OCI-LY7 (cell line): ENCODE results near the gene USP35.

Source experiments
- EZH2phosphoT487 ChIP-seq: fragments of 200-600 bp; sonication (generic); IDR thresholded peaks from 2 replicates; pipeline ENCODE4 v1.6.1; 2018; ENCODE audit warnings: low read depth, borderline replicate concordance, mild to moderate bottlenecking, mixed run types, antibody characterized with exemption, low read length, moderate library complexity, mixed read lengths
- TF ChIP-seq, protein P1 (sequence below): fragments of 200-600 bp; sonication (generic); conservative IDR thresholded peaks from 2 replicates; pipeline ENCODE4 v1.5.1; 2014; ENCODE audit warnings: mild to moderate bottlenecking, antibody characterized with exemption, low read length, moderate library complexity, mixed read lengths

DNA sequence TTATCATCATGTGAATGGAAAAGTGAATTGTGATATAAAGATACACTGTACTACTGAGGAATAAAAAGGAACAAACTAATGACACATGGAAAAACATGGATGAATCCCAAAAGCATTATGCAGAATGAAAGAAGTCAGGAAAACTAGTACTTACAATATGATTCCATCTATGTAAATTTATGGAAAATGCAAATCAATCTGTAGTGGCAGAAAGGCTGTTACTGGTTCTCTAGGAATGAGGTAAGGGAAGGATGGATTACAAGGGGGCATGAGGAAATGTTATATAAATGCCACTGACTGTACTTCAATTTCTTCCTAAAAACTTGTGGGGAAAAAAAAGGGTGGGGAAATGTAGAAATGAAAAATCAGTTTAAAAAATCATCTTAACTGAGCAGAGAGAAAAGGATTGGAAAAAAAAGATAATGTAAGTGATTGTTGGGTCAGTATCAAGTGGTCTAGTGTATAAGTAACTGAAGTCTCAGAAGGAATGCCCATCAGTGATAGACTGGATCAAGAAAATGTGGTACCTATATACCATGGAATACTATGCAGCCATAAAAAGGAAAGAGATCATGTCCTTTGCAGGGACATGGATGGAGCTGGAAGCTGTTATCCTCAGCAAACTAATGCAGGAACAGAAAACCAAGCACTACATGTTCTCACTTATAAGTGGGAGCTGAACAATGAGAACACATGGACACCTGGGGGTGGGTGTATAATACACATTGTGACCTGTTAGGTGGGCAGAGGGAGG lies 48.8 kb downstream of the USP35 start:
- TF ChIP-seq, protein P1, sequence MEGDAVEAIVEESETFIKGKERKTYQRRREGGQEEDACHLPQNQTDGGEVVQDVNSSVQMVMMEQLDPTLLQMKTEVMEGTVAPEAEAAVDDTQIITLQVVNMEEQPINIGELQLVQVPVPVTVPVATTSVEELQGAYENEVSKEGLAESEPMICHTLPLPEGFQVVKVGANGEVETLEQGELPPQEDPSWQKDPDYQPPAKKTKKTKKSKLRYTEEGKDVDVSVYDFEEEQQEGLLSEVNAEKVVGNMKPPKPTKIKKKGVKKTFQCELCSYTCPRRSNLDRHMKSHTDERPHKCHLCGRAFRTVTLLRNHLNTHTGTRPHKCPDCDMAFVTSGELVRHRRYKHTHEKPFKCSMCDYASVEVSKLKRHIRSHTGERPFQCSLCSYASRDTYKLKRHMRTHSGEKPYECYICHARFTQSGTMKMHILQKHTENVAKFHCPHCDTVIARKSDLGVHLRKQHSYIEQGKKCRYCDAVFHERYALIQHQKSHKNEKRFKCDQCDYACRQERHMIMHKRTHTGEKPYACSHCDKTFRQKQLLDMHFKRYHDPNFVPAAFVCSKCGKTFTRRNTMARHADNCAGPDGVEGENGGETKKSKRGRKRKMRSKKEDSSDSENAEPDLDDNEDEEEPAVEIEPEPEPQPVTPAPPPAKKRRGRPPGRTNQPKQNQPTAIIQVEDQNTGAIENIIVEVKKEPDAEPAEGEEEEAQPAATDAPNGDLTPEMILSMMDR = no peak
- TF ChIP-seq EZH2phosphoT487 = no peak
